ENCODE measurements around the gene KRT77.

Gene KRT77

GRCh38 chr12:52710730-52711129 is 7.4 kb upstream of the KRT77 start:
- no peaks in the 10 kb centered on the region for H3K36me3 Mint-ChIP-seq (ENCODE audit: low read depth)
- H3K4me3 Mint-ChIP-seq: no peak overlapping the region
- no peaks in the 10 kb centered on the region for H3K9me3 Mint-ChIP-seq
- peaks cover 28% of the 10 kb centered on the region for H3K27me3 Mint-ChIP-seq
- H3K4me1 Mint-ChIP-seq (ENCODE audit: low read depth): peaks cover 27% of the 10 kb centered on the region
- no peak overlapping the region for H3K27ac Mint-ChIP-seq

DNA sequence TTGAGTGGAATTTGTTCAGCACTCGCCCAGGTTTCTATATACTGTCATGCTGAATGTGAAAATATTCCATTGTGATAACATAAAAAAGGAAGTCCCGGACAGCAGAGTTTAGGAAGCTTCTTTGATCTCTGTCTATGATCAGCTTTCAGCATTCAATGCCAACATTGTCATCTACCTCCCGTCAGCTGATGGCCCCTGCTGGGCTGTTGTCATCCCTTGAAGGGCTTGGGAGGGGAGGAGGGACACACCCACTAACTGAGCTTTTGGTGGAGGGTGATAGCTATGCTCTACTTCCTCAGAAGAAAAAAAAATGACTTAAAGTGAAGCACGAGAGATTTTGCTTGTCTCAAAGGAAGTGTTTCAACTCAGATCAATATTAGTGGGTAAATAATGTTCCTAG is 4.7 kb upstream of the KRT77 start:
- peaks cover 8% of the 10 kb centered on the region for H3K27me3 Mint-ChIP-seq
- no peak overlapping the region for H3K27ac Mint-ChIP-seq
- H3K4me3 Mint-ChIP-seq: no peak overlapping the region
- no peaks in the 10 kb centered on the region for H3K36me3 Mint-ChIP-seq (ENCODE audit: low read depth)
- H3K4me1 Mint-ChIP-seq (ENCODE audit: low read depth): peaks cover 13% of the 10 kb centered on the region
- no peaks in the 10 kb centered on the region for H3K9me3 Mint-ChIP-seq

- peaks cover 13% of the 10 kb centered on the region for H3K4me1 Mint-ChIP-seq (ENCODE audit: low read depth)
- H3K4me3 Mint-ChIP-seq: no peak overlapping the region
- no peaks in the 10 kb centered on the region for H3K9me3 Mint-ChIP-seq
- H3K36me3 Mint-ChIP-seq (ENCODE audit: low read depth): no peaks in the 10 kb centered on the region
- no peak overlapping the region for H3K27ac Mint-ChIP-seq
- H3K27me3 Mint-ChIP-seq: no peaks in the 10 kb centered on the region
These were observed 1.1 kb upstream of the KRT77 start for GRCh38 chr12:52704464-52704863.

DNA sequence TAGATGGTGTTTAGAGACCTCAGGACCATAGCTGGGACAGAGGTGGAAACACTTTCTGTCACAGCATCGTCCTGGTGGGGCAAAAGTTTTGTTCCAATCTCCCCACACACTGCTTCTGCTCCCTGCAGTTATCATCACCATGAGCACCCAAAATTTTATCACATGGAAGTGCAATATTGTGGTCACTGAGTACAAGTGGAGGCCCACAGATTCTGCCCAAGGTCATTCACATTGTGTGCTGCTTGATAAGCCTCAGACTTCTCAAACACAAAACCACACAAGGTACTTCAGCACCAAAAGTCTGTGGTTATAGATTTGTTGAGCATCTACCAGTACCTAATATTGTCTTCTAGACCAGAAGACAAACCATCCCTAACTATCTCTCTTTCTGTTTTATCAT is 554 bp upstream of the KRT77 start:
- Mint-ChIP-seq H3K36me3 (ENCODE audit: low read depth) (no peaks in the 10 kb centered on the region), H3K9me3 (no peaks in the 10 kb centered on the region), H3K27ac (no peak overlapping the region), H3K4me1 (ENCODE audit: low read depth) (peaks cover 13% of the 10 kb centered on the region), H3K27me3 (no peaks in the 10 kb centered on the region), H3K4me3 (no peak overlapping the region)

DNA sequence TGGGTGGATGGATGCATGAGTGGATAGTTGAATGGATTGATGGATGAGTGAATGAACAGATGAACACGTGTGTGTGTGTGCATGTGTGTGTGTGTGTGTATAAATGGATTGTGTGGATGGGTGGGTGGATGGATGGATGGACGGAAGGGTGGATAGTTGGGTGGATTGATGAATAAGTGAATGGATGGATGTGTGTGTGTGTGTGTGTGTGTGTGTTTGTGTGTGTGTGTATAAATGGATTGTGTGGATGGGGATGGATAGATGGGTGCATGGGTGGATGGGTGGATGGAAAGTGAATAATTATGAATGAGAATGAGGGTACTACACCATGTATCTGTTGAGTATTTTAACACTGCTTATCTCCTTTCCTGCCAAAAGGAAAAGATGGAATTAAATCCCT is 986 bp downstream of the KRT77 start:
- no peaks in the 10 kb centered on the region for H3K4me1 Mint-ChIP-seq (ENCODE audit: low read depth)
- H3K4me3 Mint-ChIP-seq: no peak overlapping the region
- H3K9me3 Mint-ChIP-seq: no peaks in the 10 kb centered on the region
- H3K27me3 Mint-ChIP-seq: no peaks in the 10 kb centered on the region
- H3K36me3 Mint-ChIP-seq (ENCODE audit: low read depth): no peaks in the 10 kb centered on the region
- no peak overlapping the region for H3K27ac Mint-ChIP-seq

- Mint-ChIP-seq H3K4me3 (no peak overlapping the region), H3K9me3 (no peaks in the 10 kb centered on the region), H3K27me3 (no peaks in the 10 kb centered on the region), H3K4me1 (ENCODE audit: low read depth) (no peaks in the 10 kb centered on the region), H3K27ac (no peak overlapping the region), H3K36me3 (ENCODE audit: low read depth) (no peaks in the 10 kb centered on the region)
These were observed 2.0 kb downstream of the KRT77 start for GRCh38 chr12:52701281-52701680.

DNA sequence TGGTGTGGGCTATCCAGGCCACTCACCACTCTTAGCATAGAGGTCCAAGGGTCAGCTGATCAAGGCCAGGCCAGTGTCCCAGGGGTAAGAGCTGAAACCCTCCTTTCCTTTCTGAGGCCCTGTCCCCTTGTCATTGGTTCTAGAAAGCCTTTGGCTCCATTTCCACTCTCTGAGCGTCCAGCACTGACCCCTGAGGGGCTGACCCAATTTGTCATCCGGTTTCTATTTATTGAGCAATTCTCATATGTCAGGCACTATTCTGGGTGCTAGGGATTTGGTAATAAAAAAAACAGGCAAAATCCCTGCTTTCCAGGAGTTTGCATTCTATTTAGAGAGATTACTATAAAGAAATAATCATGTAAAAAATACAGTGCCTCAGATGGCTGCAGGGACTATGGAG is 3.4 kb downstream of the KRT77 start:
- Mint-ChIP-seq H3K9me3 (no peaks in the 10 kb centered on the region), H3K27me3 (no peaks in the 10 kb centered on the region), H3K27ac (no peak overlapping the region), H3K36me3 (ENCODE audit: low read depth) (no peaks in the 10 kb centered on the region), H3K4me3 (no peak overlapping the region), H3K4me1 (ENCODE audit: low read depth) (no peaks in the 10 kb centered on the region)

- Mint-ChIP-seq H3K4me1 (ENCODE audit: low read depth) (no peaks in the 10 kb centered on the region), H3K4me3 (no peak overlapping the region), H3K27me3 (no peaks in the 10 kb centered on the region), H3K36me3 (ENCODE audit: low read depth) (no peaks in the 10 kb centered on the region), H3K27ac (no peak overlapping the region), H3K9me3 (no peaks in the 10 kb centered on the region)
These were observed 4.0 kb downstream of the KRT77 start for GRCh38 chr12:52699373-52699772.

DNA sequence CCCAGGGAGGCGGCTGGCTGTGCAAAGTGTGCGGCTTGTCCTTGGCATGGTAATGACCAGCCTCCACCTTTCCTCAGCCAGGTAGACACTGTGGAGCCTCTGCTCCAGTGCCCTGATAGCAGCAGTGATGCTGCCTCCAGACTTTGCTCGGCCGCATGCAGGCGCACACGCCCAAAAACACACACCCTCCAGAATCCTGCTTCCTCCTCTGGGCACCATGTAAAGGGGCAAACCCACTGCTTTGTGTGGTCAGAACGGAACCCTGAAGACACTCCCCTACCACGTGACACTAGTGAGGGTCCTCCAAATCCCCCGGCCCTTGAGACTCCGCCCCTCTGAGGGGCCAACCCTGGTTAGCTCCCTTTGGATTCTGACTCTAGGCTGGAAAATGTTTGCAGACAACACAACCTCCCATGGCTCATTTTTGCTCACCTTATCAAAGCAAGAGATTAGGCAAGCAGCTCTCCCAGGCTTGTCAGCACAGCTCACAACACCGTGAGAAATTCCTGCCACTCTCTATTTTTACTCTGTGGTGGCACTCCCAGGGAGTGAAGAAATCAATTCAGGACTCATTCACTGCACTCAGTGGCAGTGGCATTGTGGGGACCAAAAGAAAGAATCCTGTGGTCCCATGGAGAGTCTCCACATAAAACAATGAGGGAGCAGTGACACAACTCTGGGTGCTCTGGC is 4.5 kb downstream of the KRT77 start:
- H3K4me3 Mint-ChIP-seq: no peak overlapping the region
- H3K36me3 Mint-ChIP-seq (ENCODE audit: low read depth): no peaks in the 10 kb centered on the region
- H3K27ac Mint-ChIP-seq: no peak overlapping the region
- no peaks in the 10 kb centered on the region for H3K4me1 Mint-ChIP-seq (ENCODE audit: low read depth)
- H3K9me3 Mint-ChIP-seq: no peaks in the 10 kb centered on the region
- H3K27me3 Mint-ChIP-seq: no peaks in the 10 kb centered on the region

- H3K4me3 Mint-ChIP-seq: no peak overlapping the region
- H3K27ac Mint-ChIP-seq: no peak overlapping the region
- H3K27me3 Mint-ChIP-seq: peaks cover 5% of the 10 kb centered on the region
- H3K4me1 Mint-ChIP-seq (ENCODE audit: low read depth): no peaks in the 10 kb centered on the region
- no peaks in the 10 kb centered on the region for H3K9me3 Mint-ChIP-seq
- no peaks in the 10 kb centered on the region for H3K36me3 Mint-ChIP-seq (ENCODE audit: low read depth)
These were observed 6.2 kb downstream of the KRT77 start for GRCh38 chr12:52697058-52697582.

DNA sequence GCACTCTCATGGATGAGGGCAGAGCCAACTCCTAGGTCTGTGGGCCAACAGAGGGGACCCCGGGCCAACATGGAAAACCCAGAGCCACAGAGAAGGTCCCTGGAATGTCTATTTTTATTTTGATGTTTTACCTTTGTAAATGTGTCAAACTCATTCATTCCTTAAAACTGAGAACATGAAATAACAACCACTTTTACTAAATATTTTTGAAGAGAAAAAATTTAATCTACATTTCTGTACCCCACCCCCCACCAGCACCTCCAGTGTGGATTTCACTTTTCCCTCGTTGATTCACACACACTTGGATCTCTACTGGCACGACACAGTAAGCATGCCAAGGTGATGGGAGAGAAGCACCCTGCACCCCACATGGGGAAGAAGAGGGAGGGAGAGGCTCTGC is 6.7 kb downstream of the KRT77 start:
- Mint-ChIP-seq H3K27me3 (peaks cover 5% of the 10 kb centered on the region), H3K9me3 (no peaks in the 10 kb centered on the region), H3K36me3 (ENCODE audit: low read depth) (no peaks in the 10 kb centered on the region), H3K4me3 (no peak overlapping the region), H3K4me1 (ENCODE audit: low read depth) (peaks cover 3% of the 10 kb centered on the region), H3K27ac (no peak overlapping the region)

GRCh38 chr12:52695039-52695438 is 8.3 kb downstream of the KRT77 start:
- H3K27me3 Mint-ChIP-seq: peaks cover 5% of the 10 kb centered on the region
- no peak overlapping the region for H3K27ac Mint-ChIP-seq
- no peak overlapping the region for H3K4me3 Mint-ChIP-seq
- H3K9me3 Mint-ChIP-seq: no peaks in the 10 kb centered on the region
- peaks cover 19% of the 10 kb centered on the region for H3K4me1 Mint-ChIP-seq (ENCODE audit: low read depth)
- no peaks in the 10 kb centered on the region for H3K36me3 Mint-ChIP-seq (ENCODE audit: low read depth)

- Mint-ChIP-seq H3K27ac (no peak overlapping the region), H3K4me1 (ENCODE audit: low read depth) (peaks cover 20% of the 10 kb centered on the region), H3K9me3 (no peaks in the 10 kb centered on the region), H3K4me3 (no peak overlapping the region), H3K36me3 (ENCODE audit: low read depth) (no peaks in the 10 kb centered on the region), H3K27me3 (peaks cover 5% of the 10 kb centered on the region)
These were observed 9.2 kb downstream of the KRT77 start for GRCh38 chr12:52694151-52694550.

- peaks cover 5% of the 10 kb centered on the region for H3K27me3 Mint-ChIP-seq
- no peak overlapping the region for H3K27ac Mint-ChIP-seq
- no peak overlapping the region for H3K4me3 Mint-ChIP-seq
These were observed 10.1 kb downstream of the KRT77 start for GRCh38 chr12:52693261-52693660.

GRCh38 chr12:52692254-52692653 is 11.1 kb downstream of the KRT77 start:
- H3K4me1 Mint-ChIP-seq (ENCODE audit: low read depth): peaks cover 29% of the 10 kb centered on the region
- H3K9me3 Mint-ChIP-seq: no peaks in the 10 kb centered on the region
- no peak overlapping the region for H3K27ac Mint-ChIP-seq
- no peaks in the 10 kb centered on the region for H3K36me3 Mint-ChIP-seq (ENCODE audit: low read depth)
- no peak overlapping the region for H3K4me3 Mint-ChIP-seq
- H3K27me3 Mint-ChIP-seq: peaks cover 5% of the 10 kb centered on the region

More at GRCh38 chr12:52693261-52693660, 10.1 kb downstream of the KRT77 start:
- H3K36me3 Mint-ChIP-seq (ENCODE audit: low read depth): no peaks in the 10 kb centered on the region
- H3K4me1 Mint-ChIP-seq (ENCODE audit: low read depth): peaks cover 20% of the 10 kb centered on the region
- H3K9me3 Mint-ChIP-seq: no peaks in the 10 kb centered on the region

GRCh38 chr12:52691841-52692150 is 11.5 kb downstream of the KRT77 start:
- Mint-ChIP-seq H3K27me3 (peaks cover 5% of the 10 kb centered on the region), H3K27ac (no peak overlapping the region), H3K4me1 (ENCODE audit: low read depth) (peaks cover 31% of the 10 kb centered on the region), H3K9me3 (no peaks in the 10 kb centered on the region), H3K4me3 (peak overlapping the region; percentile 67), H3K36me3 (ENCODE audit: low read depth) (no peaks in the 10 kb centered on the region)
